ENCODE data around the gene ZNF831. TPM values are rescaled to one million over a fixed set of nuclear protein-coding genes. Genes with fewer than 3 reads are reported as not detected.

ZNF831 gene
- total RNA-seq, 1 donor from 2014 or later, result not detected

- H3K9me3 ChIP-seq (ENCODE audit: insufficient read depth, low read depth, low read length), result no peaks in the 10 kb centered on the region
- no peak for TF ChIP-seq EZH2 (IDR thresholded peaks at IDR 0.05; ENCODE audit: insufficient read depth, low read length)
- no peak for TF ChIP-seq CTCF (IDR thresholded peaks at IDR 0.05; ENCODE audit: insufficient read depth, low read depth, low read length)
- H3K36me3 Mint-ChIP-seq (ENCODE audit: low read depth, unreplicated experiment), result peaks cover 2% of the 10 kb centered on the region
- H3K36me3 ChIP-seq (ENCODE audit: insufficient read depth, low read length), result no peaks in the 10 kb centered on the region
- no peak overlapping the region for H3K4me2 ChIP-seq (ENCODE audit: low read length)
- H3K9ac ChIP-seq (ENCODE audit: low read length), result no peak overlapping the region
- DNase-seq (ENCODE audit: low read depth) (no peak), FAIRE-seq (no peak)
- H3K4me3 Mint-ChIP-seq (ENCODE audit: unreplicated experiment), result no peak overlapping the region
- no peaks in the 10 kb centered on the region for H3K4me1 Mint-ChIP-seq (ENCODE audit: low read depth, unreplicated experiment)
- peaks cover 31% of the 10 kb centered on the region for H3K27me3 Mint-ChIP-seq (ENCODE audit: low read depth, unreplicated experiment)
- no peak overlapping the region for H3K27ac ChIP-seq (ENCODE audit: low read depth, low read length)
- no peak overlapping the region for H2AFZ ChIP-seq (ENCODE audit: low read depth, low read length)
- no peak overlapping the region for H3K4me3 ChIP-seq (ENCODE audit: insufficient read depth, low read depth, low read length)
- no peaks in the 10 kb centered on the region for H3K79me2 ChIP-seq (ENCODE audit: insufficient read depth, low read length)
- no peaks in the 10 kb centered on the region for H3K27me3 ChIP-seq (ENCODE audit: insufficient read depth, low read length)
- H3K4me1 ChIP-seq (ENCODE audit: insufficient read depth, low read length), result no peaks in the 10 kb centered on the region
- no peaks in the 10 kb centered on the region for H4K20me1 ChIP-seq (ENCODE audit: insufficient read depth, low read length)
- no peak overlapping the region for H3K27ac Mint-ChIP-seq (ENCODE audit: unreplicated experiment)
- no peaks in the 10 kb centered on the region for H3K9me3 Mint-ChIP-seq (ENCODE audit: unreplicated experiment)
Measured at GRCh38 chr20:59194023-59194935, 30.7 kb downstream of the ZNF831 start.

DNA sequence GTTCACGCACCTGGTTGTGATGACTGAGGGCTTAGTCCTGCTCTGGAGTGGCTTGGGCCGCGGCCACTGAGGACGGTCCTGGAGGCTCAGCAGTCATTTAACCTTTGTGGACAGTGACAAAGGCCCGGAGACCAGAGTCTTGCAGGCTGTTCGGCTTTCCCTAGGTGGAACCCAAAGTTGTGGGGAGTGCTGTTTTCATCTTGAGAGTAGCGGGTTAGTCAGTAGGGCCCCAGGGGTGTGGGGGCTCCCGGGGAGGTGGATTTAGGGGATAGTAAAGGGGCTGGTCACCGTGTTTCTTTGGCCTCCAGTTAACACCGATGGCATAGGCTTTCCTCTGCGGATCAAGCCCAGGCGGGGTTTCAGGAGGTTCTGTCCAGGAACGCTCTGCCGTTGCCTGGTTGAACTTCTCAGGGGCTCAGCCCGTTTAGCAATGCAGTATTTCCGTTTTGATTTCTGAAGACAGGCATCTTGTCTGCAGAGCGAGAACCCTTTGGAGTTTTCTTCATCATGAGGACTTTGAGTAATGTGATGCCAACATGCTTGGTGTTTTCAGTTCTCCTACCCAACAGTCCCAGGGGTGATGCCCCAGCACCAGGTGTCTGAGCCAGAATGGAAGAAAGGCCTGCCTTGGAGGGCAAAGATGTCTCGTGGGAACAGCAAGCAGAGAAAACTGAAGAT lies 31.8 kb downstream of the ZNF831 start:
- no peaks in the 10 kb centered on the region for H3K79me2 ChIP-seq (ENCODE audit: insufficient read depth, low read length)
- no peaks in the 10 kb centered on the region for H3K9me3 Mint-ChIP-seq (ENCODE audit: unreplicated experiment)
- no peak overlapping the region for H3K4me2 ChIP-seq (ENCODE audit: low read length)
- no peak overlapping the region for H3K27ac Mint-ChIP-seq (ENCODE audit: unreplicated experiment)
- peaks cover 2% of the 10 kb centered on the region for H3K36me3 Mint-ChIP-seq (ENCODE audit: low read depth, unreplicated experiment)
- FAIRE-seq (no peak), DNase-seq (ENCODE audit: low read depth) (no peak)
- H3K36me3 ChIP-seq (ENCODE audit: insufficient read depth, low read length), result no peaks in the 10 kb centered on the region
- TF ChIP-seq CTCF (IDR thresholded peaks at IDR 0.05; ENCODE audit: insufficient read depth, low read depth, low read length), result no peak
- TF ChIP-seq EZH2 (IDR thresholded peaks at IDR 0.05; ENCODE audit: insufficient read depth, low read length), result no peak
- H3K9ac ChIP-seq (ENCODE audit: low read length), result no peak overlapping the region
- no peak overlapping the region for H3K27ac ChIP-seq (ENCODE audit: low read depth, low read length)
- no peaks in the 10 kb centered on the region for H4K20me1 ChIP-seq (ENCODE audit: insufficient read depth, low read length)
- no peaks in the 10 kb centered on the region for H3K27me3 ChIP-seq (ENCODE audit: insufficient read depth, low read length)
- H3K4me3 Mint-ChIP-seq (ENCODE audit: unreplicated experiment), result no peak overlapping the region
- H3K4me3 ChIP-seq (ENCODE audit: insufficient read depth, low read depth, low read length), result no peak overlapping the region
- H2AFZ ChIP-seq (ENCODE audit: low read depth, low read length), result no peak overlapping the region
- no peaks in the 10 kb centered on the region for H3K4me1 Mint-ChIP-seq (ENCODE audit: low read depth, unreplicated experiment)
- H3K9me3 ChIP-seq (ENCODE audit: insufficient read depth, low read depth, low read length), result no peaks in the 10 kb centered on the region
- H3K27me3 Mint-ChIP-seq (ENCODE audit: low read depth, unreplicated experiment), result peaks cover 27% of the 10 kb centered on the region
- no peaks in the 10 kb centered on the region for H3K4me1 ChIP-seq (ENCODE audit: insufficient read depth, low read length)

Measured in astrocyte (in vitro differentiated cells and primary cell).